Kidney epithelial cell (primary cell): ENCODE data around the gene TMEM97. TPM values are rescaled to one million over a fixed set of nuclear protein-coding genes. Genes with fewer than 3 reads are reported as not detected.
"Not testable (repeated sequence)": the region's sequence is repeated elsewhere in the genome, so short reads cannot be mapped to it uniquely, and the experiment has no call there.

ENCODE experiments used
- DNase-seq: peaks from one replicate; pipeline ENCODE4 v3.0.0-alpha.2; 2010; ENCODE audit warnings: low read depth
- H3K27me3 ChIP-seq: 2 replicates; pipeline ENCODE4 v1.6.0; 2011; ENCODE audit warnings: low read length; ENCODE audit not compliant: control insufficient read depth, insufficient read depth
- H3K36me3 ChIP-seq: 2 replicates; pipeline ENCODE4 v1.5.1; 2011; ENCODE audit warnings: low read length; ENCODE audit not compliant: control insufficient read depth, insufficient read depth
- H3K4me3 ChIP-seq: 2 replicates; pipeline ENCODE4 v1.5.1; 2011; ENCODE audit warnings: low read depth, mild to moderate bottlenecking, control low read depth, low read length
- CTCF ChIP-seq: IDR thresholded peaks from 2 replicates; pipeline ENCODE4 v1.5.1; 2011; ENCODE audit warnings: mild to moderate bottlenecking, moderate library complexity, low read length, control low read depth, inconsistent platforms; ENCODE audit not compliant: insufficient read depth, poor library complexity, severe bottlenecking
- total RNA-seq: library from RNA; depleted of rRNA; stranded (reverse); fragments of >200 nt; gene quantifications from 2 replicates; pipeline ENCODE4 v1.2.3, GENCODE V29; 2015

Gene TMEM97
- 25.1 and 25.6 TPM in 2 replicates for total RNA-seq

- Histone ChIP-seq H3K36me3 (no peaks in the 10 kb centered on the region), H3K4me3 (peak within 1 kb of the TSS; percentile 58), H3K27me3 (no peaks in the 10 kb centered on the region)
- no peak for TF ChIP-seq CTCF
- peak; percentile 88 for DNase-seq
These were observed at the start of gene TMEM97 for GRCh38 chr17:28318759-28319597. TMEM97 (plus strand) TSS chr17:28319200; CDS start chr17:28319240, 40 bp downstream.

GRCh38 chr17:28270055-28270454 lies 48.9 kb upstream of the TMEM97 start:
- no peak for TF ChIP-seq CTCF
- Histone ChIP-seq H3K27me3 (peaks cover 16% of the 10 kb centered on the region), H3K4me3 (no peak overlapping the region), H3K36me3 (no peaks in the 10 kb centered on the region)
- no peak for DNase-seq

GRCh38 chr17:28270926-28271325 lies 48.1 kb upstream of the TMEM97 start:
- H3K36me3 ChIP-seq, result no peaks in the 10 kb centered on the region
- no peak for TF ChIP-seq CTCF
- no peak overlapping the region for H3K4me3 ChIP-seq
- no peak for DNase-seq
- peaks cover 17% of the 10 kb centered on the region for H3K27me3 ChIP-seq

GRCh38 chr17:28271431-28271830 lies 47.6 kb upstream of the TMEM97 start:
- peaks cover 22% of the 10 kb centered on the region for H3K27me3 ChIP-seq
- TF ChIP-seq CTCF, result no peak
- no peaks in the 10 kb centered on the region for H3K36me3 ChIP-seq
- no peak for DNase-seq
- no peak overlapping the region for H3K4me3 ChIP-seq

- Histone ChIP-seq H3K27me3 (peaks cover 26% of the 10 kb centered on the region), H3K4me3 (no peak overlapping the region), H3K36me3 (no peaks in the 10 kb centered on the region)
- DNase-seq, result no peak
- no peak for TF ChIP-seq CTCF
These were observed 46.8 kb upstream of the TMEM97 start for GRCh38 chr17:28272166-28272565.

GRCh38 chr17:28273341-28273740 lies 45.7 kb upstream of the TMEM97 start:
- not testable (repeated sequence) for DNase-seq, H3K4me3 ChIP-seq, H3K36me3 ChIP-seq
- peaks cover 26% of the 10 kb centered on the region for H3K27me3 ChIP-seq
